ENCODE results near the gene DUXB.

GRCh38 chr16:75687361-75687760, 13.9 kb downstream of the DUXB start:
- TF ChIP-seq POLR2A (IDR thresholded peaks at IDR 0.05), result no peak
- no peak for TF ChIP-seq CTCF (IDR thresholded peaks at IDR 0.05)

Data from thyroid gland (tissue), 4 donors.